Astrocyte of the cerebellum (primary cell): ENCODE measurements around the gene APC.
A peak's percentile ranks its signal among the peaks of the same experiment; 100 is the strongest.

Experiments
- DNase-seq: peaks from one replicate; pipeline ENCODE4 v3.0.0-alpha.2; 2011; ENCODE audit warnings: low read depth
- H3K4me3 ChIP-seq: 2 replicates; pipeline ENCODE4 v1.5.1; 2011; ENCODE audit warnings: mild to moderate bottlenecking, low read depth, low read length, moderate library complexity
- in situ Hi-C: cut with HindIII; loops from 2 replicates; pipeline ENCODE4 v1.10.0; 2017; ENCODE audit warnings: low sequenced_read_pairs
- TF ChIP-seq, protein P1 (sequence below): IDR thresholded peaks from 2 replicates; pipeline ENCODE4 v1.5.1; 2012; ENCODE audit warnings: low read length, low read depth, moderate library complexity, mild to moderate bottlenecking; ENCODE audit errors: missing control alignments

Gene APC

GRCh38 chr5:112862085-112862484 is 124.4 kb downstream of the APC start:
- H3K4me3 ChIP-seq: peak overlapping the region; percentile 59
- in situ Hi-C loops: loop anchor here (5.0 kb wide), 1 partner anchor 35 kb away; no protein-coding TSS in a partner anchor

DNA sequence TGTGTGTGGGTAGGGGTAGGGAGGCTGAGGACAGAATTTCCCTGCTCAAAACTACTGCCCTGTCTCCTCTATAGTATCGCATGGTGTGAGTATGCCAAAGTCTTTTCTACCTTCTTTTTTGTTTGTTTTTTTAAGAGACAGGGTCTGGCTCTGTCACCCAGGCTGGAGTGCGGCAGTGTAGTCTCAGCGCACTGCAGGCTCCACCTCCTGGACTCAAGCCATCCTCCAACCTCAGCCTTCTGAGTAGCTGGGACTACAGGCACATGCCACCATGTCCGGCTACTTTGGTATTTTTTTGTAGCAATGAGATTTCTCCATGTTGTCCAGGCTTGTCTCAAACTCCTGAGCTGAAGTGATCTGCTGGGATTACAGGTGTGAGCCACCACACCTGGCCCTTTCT is 125.9 kb downstream of the APC start:
- TF ChIP-seq, protein P1, sequence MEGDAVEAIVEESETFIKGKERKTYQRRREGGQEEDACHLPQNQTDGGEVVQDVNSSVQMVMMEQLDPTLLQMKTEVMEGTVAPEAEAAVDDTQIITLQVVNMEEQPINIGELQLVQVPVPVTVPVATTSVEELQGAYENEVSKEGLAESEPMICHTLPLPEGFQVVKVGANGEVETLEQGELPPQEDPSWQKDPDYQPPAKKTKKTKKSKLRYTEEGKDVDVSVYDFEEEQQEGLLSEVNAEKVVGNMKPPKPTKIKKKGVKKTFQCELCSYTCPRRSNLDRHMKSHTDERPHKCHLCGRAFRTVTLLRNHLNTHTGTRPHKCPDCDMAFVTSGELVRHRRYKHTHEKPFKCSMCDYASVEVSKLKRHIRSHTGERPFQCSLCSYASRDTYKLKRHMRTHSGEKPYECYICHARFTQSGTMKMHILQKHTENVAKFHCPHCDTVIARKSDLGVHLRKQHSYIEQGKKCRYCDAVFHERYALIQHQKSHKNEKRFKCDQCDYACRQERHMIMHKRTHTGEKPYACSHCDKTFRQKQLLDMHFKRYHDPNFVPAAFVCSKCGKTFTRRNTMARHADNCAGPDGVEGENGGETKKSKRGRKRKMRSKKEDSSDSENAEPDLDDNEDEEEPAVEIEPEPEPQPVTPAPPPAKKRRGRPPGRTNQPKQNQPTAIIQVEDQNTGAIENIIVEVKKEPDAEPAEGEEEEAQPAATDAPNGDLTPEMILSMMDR: no peak
- H3K4me3 ChIP-seq: no peak overlapping the region
- DNase-seq: no peak
- in situ Hi-C loops: loop anchor here (5.0 kb wide), 1 partner anchor 34 kb away; no protein-coding TSS in a partner anchor

More at GRCh38 chr5:112862085-112862484, 124.4 kb downstream of the APC start:
- no peak for DNase-seq
- TF ChIP-seq, protein P1: no peak

- in situ Hi-C loops: no loop called here
- TF ChIP-seq, protein P1: no peak
- H3K4me3 ChIP-seq: no peak overlapping the region
- DNase-seq: no peak
Measured at GRCh38 chr5:112865128-112865527, 127.4 kb downstream of the APC start.

GRCh38 chr5:112866739-112867138 is 129.1 kb downstream of the APC start:
- in situ Hi-C loops: no loop called here
- H3K4me3 ChIP-seq: no peak overlapping the region
- DNase-seq: no peak
- TF ChIP-seq, protein P1: no peak

DNA sequence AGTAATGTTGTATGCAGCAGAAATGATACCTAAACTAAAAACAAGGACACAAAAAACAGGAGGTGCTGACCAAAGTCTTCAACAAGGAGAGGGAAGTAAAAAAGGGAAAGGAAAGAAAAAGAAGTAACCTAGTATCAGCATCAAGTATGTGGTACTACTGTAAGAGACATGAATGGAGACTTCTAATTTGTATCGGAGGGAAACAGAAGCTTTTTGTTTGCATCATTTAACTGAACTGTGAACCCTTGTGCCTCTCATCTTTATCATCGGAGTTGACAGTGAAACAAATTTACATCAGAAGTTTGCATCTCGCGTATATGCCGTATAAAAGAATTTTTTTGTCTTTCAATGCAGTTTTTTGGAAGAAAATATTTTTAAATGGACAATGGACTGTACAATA is 129.7 kb downstream of the APC start:
- in situ Hi-C loops: no loop called here
- no peak overlapping the region for H3K4me3 ChIP-seq
- no peak for DNase-seq
- TF ChIP-seq, protein P1: no peak

- H3K4me3 ChIP-seq: no peak overlapping the region
- TF ChIP-seq, protein P1: no peak
- in situ Hi-C loops: no loop called here
- no peak for DNase-seq
Measured at GRCh38 chr5:112869948-112870347, 132.3 kb downstream of the APC start.

DNA sequence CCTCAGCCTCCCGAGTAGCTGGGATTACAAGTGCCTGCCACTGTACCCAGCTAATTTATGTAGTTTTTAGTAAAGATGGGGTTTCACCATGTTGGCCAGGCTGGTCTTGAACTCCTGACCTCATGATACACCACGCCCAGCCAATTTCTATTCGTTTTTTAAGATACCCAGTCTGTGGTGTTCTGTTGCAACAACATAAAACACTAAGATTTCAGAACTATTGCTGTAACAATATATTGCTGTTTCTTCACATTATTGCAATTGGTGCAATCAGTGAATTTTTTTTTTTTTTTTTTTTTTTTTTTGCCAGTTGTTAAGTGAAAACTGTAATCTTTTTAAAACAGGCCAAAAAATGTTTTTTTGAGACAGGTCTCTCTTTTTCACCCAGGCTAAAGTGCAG is 133.3 kb downstream of the APC start:
- no peak overlapping the region for H3K4me3 ChIP-seq
- DNase-seq: no peak
- TF ChIP-seq, protein P1: no peak
- in situ Hi-C loops: no loop called here
